Measurements from ENCODE around the gene DRC1.

DRC1 gene

DNA sequence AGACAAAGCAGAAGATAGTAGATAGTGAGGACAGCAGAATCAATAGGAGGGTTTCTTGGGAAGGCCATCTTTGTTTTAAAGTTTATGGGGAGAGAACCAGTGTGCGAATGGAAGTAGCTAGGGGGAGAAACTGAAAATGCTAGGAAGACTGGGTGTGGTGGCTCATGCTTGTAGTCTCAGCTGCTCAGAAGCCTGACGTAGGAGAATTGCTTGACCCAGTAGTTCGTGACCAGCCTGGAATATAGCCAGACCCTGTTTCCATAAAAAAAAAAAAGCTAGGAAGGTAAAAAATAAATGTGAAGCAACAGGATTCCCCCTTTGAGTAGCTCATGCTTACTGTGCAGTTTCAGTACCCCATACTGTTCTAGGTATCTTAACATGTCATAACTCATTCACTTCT lies 19.2 kb upstream of the DRC1 start:
- ATAC-seq, result no peak
- H3K4me3 Mint-ChIP-seq, result no peak overlapping the region
- H3K4me1 Mint-ChIP-seq, result peaks cover 15% of the 10 kb centered on the region
- no peak overlapping the region for H3K27ac Mint-ChIP-seq
- no peaks in the 10 kb centered on the region for H3K9me3 Mint-ChIP-seq
- no peaks in the 10 kb centered on the region for H3K27me3 Mint-ChIP-seq
- H3K36me3 Mint-ChIP-seq, result peaks cover 47% of the 10 kb centered on the region

DNA sequence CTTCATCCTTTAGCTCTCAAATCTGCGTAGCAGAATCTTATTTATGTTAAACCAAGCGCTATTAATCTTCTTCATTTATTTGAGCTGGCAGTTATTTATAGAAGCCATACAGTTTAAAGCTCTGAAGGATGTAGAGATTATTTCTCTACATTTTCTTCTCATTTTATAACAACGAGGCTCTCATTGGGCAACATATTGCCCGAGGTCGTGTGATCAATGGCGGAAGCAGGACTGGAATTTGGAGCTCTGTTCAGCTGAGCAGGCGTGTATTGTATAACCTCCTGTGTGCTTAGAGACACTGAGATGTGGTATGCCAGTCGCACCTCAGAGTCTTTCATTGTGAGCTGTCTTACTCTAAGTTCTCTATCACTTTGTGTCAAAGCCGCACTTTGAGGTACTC lies 17.5 kb upstream of the DRC1 start:
- Mint-ChIP-seq H3K9me3 (no peaks in the 10 kb centered on the region), H3K4me1 (peaks cover 10% of the 10 kb centered on the region), H3K27ac (no peak overlapping the region), H3K36me3 (peaks cover 33% of the 10 kb centered on the region), H3K4me3 (no peak overlapping the region), H3K27me3 (no peaks in the 10 kb centered on the region)
- no peak for ATAC-seq

DNA sequence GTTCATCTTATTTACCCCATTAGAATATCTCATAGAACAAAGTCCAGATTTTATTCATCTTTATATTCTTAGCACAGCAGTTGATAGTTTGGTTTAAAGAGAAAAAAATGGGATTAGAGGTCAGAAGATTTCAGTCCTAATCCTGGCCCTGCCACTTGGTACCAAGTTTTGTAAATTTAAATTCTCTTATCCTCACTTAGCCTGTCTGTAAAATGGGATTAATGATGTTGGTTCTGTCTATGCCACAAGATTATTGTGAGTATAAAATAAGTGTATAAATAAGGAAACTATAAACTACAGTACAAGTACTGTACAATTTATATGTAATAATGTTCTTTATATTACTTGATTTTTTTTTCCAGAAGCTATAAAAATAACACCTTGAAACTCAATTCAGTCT lies 17.1 kb upstream of the DRC1 start:
- H3K36me3 Mint-ChIP-seq, result peaks cover 33% of the 10 kb centered on the region
- H3K4me1 Mint-ChIP-seq, result peaks cover 10% of the 10 kb centered on the region
- H3K27me3 Mint-ChIP-seq, result no peaks in the 10 kb centered on the region
- ATAC-seq, result no peak
- H3K9me3 Mint-ChIP-seq, result no peaks in the 10 kb centered on the region
- no peak overlapping the region for H3K4me3 Mint-ChIP-seq
- no peak overlapping the region for H3K27ac Mint-ChIP-seq

DNA sequence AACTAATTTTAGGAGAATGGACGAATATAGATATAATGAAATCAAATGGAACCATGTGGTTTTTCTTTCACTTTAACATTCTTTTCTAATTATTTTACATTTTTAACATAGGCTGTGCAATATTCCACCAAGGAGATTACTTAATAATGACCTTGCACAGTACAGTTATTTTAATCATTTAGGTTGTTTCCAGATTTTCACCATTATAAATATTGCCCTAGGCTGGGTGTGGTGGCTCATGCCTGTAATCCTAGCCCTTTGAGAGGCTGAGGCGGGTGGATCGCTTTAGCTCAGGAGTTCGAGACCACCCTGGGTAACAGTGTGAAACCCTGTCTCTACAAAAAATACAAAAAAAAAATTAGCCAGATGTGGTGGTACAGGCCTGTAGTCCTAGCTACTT lies 14.5 kb upstream of the DRC1 start:
- Mint-ChIP-seq H3K4me1 (peaks cover 6% of the 10 kb centered on the region), H3K9me3 (no peaks in the 10 kb centered on the region), H3K27ac (no peak overlapping the region), H3K36me3 (peaks cover 29% of the 10 kb centered on the region), H3K27me3 (no peaks in the 10 kb centered on the region), H3K4me3 (no peak overlapping the region)
- no peak for ATAC-seq

DNA sequence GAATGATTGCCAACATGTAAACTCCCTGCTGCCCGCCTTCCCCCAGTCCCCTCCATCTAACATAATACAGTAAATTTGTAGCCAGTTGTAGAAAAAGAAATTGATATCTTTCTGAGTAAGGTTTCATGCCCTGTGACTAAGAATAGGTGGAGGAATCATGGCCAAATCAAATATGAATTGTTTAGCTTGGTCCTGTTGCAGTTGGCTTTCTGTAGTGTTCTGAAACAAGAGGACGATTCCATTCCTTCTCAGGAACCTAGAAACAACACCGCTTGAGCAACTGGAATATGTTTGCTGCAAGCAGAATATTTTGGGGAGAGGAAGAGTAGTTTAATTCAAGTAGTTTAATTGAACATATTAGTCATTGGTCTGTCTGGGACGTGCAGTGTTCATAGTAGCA lies 7.0 kb upstream of the DRC1 start:
- Mint-ChIP-seq H3K27me3 (no peaks in the 10 kb centered on the region), H3K36me3 (peaks cover 8% of the 10 kb centered on the region)
- ATAC-seq, result no peak

DNA sequence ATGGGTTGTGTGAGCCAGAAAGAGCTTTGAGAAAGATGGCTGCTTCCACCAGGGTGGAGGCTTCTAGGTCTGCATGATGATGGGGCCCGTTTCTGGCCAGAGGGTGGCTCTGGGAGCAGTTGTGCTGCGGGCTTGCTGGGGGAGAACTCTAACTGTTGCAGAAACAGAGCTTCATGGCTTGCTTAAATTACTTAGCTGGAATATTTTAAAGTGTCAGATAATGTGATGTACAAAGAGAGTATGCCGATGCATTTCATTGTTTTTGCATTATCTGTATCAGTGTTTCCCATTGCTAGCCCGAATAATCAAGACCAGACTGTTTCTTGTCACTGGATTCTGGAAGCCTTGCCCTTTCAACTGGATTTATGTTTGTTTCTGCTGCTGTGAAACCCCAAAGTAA lies 6.3 kb upstream of the DRC1 start:
- no peak overlapping the region for H3K27ac Mint-ChIP-seq
- H3K36me3 Mint-ChIP-seq, result peaks cover under 1% of the 10 kb centered on the region
- no peaks in the 10 kb centered on the region for H3K9me3 Mint-ChIP-seq
- no peak for ATAC-seq
- H3K4me1 Mint-ChIP-seq, result no peaks in the 10 kb centered on the region
- H3K4me3 Mint-ChIP-seq, result no peak overlapping the region
- no peaks in the 10 kb centered on the region for H3K27me3 Mint-ChIP-seq

More for the DNA sequence above, 7.0 kb upstream of the DRC1 start:
- H3K27ac Mint-ChIP-seq, result no peak overlapping the region
- H3K4me3 Mint-ChIP-seq, result no peak overlapping the region
- H3K4me1 Mint-ChIP-seq, result no peaks in the 10 kb centered on the region
- no peaks in the 10 kb centered on the region for H3K9me3 Mint-ChIP-seq

DNA sequence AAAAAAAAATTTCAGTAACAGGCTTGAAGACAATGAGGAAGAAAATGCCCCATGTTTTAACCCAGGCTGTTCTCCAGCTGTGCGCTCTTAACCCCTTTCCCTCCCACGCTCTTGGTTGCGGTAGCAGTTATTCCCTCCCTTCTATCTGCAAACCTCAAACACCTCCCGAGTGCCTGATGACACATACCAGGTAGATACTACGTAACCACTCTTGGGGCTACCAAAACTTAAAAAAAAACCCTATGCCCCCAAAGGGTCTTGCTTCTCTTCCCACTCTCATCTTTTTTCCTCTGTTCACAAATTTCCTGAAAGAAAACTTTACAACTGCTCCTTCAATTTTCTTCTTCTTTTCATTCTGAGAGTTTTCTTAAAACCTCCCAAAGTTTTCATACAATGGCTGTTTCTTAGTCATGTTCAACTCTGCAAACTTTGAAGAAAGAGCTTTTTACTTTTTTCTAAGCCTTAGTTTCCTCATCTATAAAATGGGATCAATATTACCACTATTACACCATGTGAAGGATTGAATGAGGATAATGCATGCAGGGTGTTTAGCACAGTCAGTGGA lies 4.9 kb upstream of the DRC1 start:
- no peak overlapping the region for H3K4me3 Mint-ChIP-seq

DNA sequence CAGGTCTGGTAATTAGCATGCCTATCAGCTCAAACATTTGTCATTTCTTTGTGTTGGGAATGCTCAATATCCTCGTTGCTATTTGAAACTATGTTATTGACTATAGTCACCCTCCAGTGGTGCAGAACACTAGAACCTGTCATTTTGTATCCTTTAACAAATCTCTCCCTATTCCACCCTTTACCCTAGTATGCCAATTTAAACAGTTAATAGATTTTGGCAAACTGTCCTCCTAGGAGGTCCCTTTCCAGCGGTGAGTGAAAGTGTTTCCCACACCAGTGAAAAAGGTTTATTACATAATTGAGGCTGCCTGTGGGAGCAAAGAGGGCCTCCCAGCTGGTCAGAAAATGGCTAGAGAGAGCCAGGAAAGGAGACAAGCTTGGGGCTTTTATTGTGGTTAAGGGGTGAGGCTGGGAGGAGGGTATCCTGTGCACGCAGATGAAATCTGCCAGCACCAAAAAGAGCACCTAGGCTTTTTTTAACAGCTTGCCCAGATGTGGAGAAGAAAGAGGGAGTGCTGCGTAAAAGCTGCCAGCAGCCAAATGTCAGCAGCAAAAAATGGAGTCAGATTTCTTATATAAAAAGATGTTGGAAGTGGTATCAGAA lies 1.8 kb upstream of the DRC1 start:
- Mint-ChIP-seq H3K4me1 (no peaks in the 10 kb centered on the region), H3K4me3 (no peak overlapping the region), H3K27ac (no peak overlapping the region), H3K9me3 (no peaks in the 10 kb centered on the region), H3K27me3 (peaks cover 2% of the 10 kb centered on the region), H3K36me3 (no peaks in the 10 kb centered on the region)
- ATAC-seq, result no peak

More for the DNA sequence above, 4.9 kb upstream of the DRC1 start:
- no peaks in the 10 kb centered on the region for H3K27me3 Mint-ChIP-seq
- H3K27ac Mint-ChIP-seq, result no peak overlapping the region
- H3K4me1 Mint-ChIP-seq, result no peaks in the 10 kb centered on the region
- H3K9me3 Mint-ChIP-seq, result no peaks in the 10 kb centered on the region
- no peak for ATAC-seq
- H3K36me3 Mint-ChIP-seq, result no peaks in the 10 kb centered on the region

DNA sequence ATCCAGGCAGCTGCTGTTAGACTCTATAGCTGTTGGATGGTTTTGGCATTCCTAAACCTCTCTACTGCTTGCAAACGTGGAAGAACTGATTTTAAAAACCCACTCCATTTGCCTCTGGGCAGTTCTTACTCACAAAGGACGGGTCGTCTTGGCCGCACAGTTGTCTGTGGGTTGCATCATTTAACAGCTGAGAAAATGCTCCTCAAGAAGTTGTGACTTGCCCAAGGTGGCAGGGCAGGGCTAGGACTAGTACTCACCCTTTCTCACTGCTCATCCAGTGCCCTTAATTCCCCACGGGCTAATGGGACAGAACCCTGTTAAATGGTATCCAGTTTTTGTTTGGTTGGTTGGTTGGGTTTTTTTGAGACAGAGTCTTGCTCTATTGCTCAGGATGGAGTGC lies 997 bp upstream of the DRC1 start:
- H3K4me3 Mint-ChIP-seq, result no peak overlapping the region
- no peaks in the 10 kb centered on the region for H3K4me1 Mint-ChIP-seq
- no peaks in the 10 kb centered on the region for H3K36me3 Mint-ChIP-seq
- H3K27ac Mint-ChIP-seq, result no peak overlapping the region
- peaks cover 10% of the 10 kb centered on the region for H3K27me3 Mint-ChIP-seq
- ATAC-seq, result no peak
- H3K9me3 Mint-ChIP-seq, result no peaks in the 10 kb centered on the region

DNA sequence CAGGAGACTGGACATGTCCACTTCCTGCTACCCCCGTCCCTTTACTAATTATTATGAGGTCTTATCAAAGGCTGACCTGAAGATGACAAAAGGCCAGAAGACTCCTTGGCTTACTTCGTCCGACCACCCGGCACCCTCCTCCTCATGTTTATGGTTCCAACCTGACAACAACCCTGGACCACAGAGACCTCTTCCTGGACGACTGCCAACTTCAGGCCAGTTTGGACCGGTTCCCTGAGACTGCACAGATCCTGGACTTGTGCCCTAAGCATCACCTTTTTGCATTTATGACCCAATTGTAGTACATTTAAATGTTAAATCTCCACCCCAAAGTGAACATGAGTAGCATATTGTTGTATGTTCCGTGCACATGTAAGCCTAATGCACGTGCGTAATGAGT lies 5.8 kb downstream of the DRC1 start:
- no peak for ATAC-seq
- no peaks in the 10 kb centered on the region for H3K9me3 Mint-ChIP-seq

DNA sequence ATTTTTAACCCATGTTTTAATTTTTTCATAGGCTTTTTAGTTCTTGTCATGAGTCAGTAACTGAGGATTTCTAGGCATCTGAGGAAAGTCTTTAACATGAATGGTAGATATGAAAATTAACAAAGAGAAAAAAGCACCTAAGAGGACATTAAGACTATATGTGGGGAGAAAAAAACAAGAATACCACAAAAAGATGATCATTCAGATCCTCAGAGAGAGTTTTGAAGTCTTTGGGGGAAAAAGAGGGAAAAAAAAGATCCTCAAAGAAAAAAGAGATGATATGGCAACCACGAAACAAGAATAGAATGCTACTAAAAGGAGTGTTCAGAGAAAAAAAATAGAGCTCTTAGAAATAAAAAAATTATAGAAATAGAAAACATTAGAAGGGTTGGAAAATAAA lies 8.1 kb downstream of the DRC1 start:
- Mint-ChIP-seq H3K4me1 (peaks cover 8% of the 10 kb centered on the region), H3K36me3 (no peaks in the 10 kb centered on the region), H3K9me3 (no peaks in the 10 kb centered on the region), H3K4me3 (no peak overlapping the region), H3K27ac (no peak overlapping the region), H3K27me3 (peaks cover 28% of the 10 kb centered on the region)
- no peak for ATAC-seq

More for the DNA sequence above, 5.8 kb downstream of the DRC1 start:
- Mint-ChIP-seq H3K27me3 (peaks cover 29% of the 10 kb centered on the region), H3K36me3 (no peaks in the 10 kb centered on the region), H3K4me3 (no peak overlapping the region), H3K4me1 (peaks cover 8% of the 10 kb centered on the region), H3K27ac (no peak overlapping the region)

DNA sequence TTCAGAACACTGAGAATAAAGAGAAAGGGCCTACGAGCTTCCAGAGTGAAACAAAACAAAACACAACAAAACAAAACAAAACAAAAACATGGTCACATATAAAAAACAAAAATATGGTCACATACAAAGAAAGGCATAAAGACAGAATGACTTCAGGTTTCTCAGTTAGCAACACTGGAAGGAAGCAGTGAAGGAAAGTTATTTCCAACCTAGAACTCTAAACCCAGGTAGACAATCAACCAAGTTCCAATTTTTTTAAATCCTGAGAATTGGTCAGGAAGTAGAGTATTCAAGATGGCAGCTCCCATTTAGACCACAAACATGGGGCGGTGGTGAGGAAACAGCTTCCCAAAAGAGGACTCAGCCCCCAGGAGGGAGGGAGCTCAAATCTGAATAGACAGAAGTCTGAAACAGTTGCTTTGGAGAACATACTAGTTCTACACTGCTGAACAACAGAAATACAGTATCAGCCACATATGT lies 9.1 kb downstream of the DRC1 start:
- H3K4me3 Mint-ChIP-seq, result no peak overlapping the region
- H3K36me3 Mint-ChIP-seq, result no peaks in the 10 kb centered on the region
- no peaks in the 10 kb centered on the region for H3K9me3 Mint-ChIP-seq
- peaks cover 19% of the 10 kb centered on the region for H3K27me3 Mint-ChIP-seq
- H3K4me1 Mint-ChIP-seq, result peaks cover 8% of the 10 kb centered on the region
- H3K27ac Mint-ChIP-seq, result no peak overlapping the region
- no peak for ATAC-seq

DNA sequence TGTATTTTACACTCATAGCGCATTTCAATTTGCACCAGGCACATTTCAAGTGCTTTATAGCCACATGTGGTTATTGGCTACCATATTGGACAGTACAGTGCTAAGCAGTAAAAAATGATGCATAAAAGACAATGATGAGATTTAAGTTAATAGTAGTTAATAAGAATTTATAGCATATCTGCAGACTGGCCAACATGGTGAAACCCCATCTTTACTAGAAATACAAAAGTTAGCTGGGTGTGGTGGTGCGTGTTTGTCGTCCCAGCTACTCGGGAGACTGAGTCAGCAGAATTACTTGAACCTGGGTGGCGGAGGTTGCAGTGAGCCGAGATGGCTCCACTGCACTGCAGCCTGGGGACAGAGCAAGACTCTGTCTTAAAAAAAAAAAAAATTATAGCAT lies 9.7 kb downstream of the DRC1 start:
- no peak overlapping the region for H3K4me3 Mint-ChIP-seq
- ATAC-seq, result no peak
- peaks cover 20% of the 10 kb centered on the region for H3K27me3 Mint-ChIP-seq
- H3K36me3 Mint-ChIP-seq, result no peaks in the 10 kb centered on the region
- H3K9me3 Mint-ChIP-seq, result no peaks in the 10 kb centered on the region
- H3K27ac Mint-ChIP-seq, result peak overlapping the region; percentile 46
- H3K4me1 Mint-ChIP-seq, result peaks cover 8% of the 10 kb centered on the region

DNA sequence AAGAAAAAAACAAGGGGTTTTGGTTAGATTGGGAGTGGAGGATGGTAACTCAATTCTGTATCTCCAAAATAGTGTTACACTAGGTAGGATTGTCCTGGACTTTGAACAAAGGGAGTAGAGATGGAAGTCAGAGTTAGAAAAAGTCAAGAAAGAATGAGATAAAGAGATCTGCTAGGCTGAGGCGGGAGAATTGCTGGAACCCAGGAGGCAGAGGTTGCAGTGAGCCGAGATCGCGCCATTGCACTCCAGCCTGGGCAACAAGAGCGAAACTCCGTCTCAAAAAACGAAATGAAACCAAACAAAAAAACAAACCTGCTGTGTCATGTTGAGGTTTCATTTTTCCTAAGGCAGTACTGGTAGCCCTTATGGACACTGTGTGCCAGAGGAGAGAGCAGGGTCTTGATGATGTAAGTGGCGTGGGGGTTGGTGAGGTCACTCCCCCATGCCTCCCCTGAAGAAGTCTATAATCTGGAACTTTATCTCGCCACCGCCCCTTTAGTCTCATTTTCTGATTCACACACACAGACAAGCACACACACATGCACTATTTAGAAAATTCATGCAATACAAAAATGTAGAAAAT lies 10.5 kb downstream of the DRC1 start:
- H3K9me3 Mint-ChIP-seq, result no peaks in the 10 kb centered on the region
- no peaks in the 10 kb centered on the region for H3K36me3 Mint-ChIP-seq
- peak overlapping the region; percentile 46 for H3K27ac Mint-ChIP-seq
- H3K4me3 Mint-ChIP-seq, result peak overlapping the region; percentile 69
- H3K4me1 Mint-ChIP-seq, result peaks cover 8% of the 10 kb centered on the region
- H3K27me3 Mint-ChIP-seq, result peaks cover 21% of the 10 kb centered on the region
- ATAC-seq, result peak; percentile 56

DNA sequence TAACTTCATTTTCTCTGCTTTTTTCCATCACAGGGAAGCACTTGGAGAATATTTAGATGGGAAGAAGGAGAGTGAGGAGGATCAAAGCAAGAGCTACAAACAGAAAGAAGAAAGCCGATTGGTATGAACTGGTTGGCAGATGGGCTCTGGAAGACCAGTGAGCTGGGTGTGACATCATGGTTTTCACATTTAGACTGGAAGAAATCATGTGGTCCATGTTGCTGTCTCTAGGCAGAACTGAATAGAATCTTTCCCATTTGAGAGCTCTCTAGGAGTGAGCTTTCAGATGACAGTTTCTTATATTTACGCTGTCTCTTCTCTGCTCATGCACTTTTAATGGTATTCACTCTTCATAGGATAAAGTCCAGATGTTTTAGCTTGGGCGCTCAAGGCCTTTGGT lies 12.6 kb downstream of the DRC1 start:
- Mint-ChIP-seq H3K9me3 (no peaks in the 10 kb centered on the region), H3K27ac (no peak overlapping the region), H3K27me3 (peaks cover 7% of the 10 kb centered on the region), H3K4me1 (peaks cover 8% of the 10 kb centered on the region), H3K4me3 (no peak overlapping the region), H3K36me3 (no peaks in the 10 kb centered on the region)
- ATAC-seq, result no peak

DNA sequence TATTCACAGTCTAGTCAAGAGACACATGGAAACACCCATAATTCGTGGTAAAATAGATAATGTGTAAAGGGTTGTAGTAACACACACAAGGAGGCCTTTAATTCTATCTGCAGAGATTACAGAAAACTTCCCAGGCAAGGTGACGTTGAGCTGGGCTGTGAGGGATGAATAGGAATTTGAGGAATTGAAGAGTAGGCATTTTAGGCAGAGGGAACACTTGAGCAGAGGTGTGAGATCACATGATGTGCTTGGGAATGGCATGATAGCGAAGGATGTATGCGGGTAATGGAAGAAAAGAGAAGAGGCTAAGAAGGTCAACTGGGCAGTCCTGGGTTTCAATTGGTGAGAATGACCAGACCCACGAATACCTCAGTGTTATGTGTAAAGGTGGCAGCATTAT lies 20.2 kb downstream of the DRC1 start:
- peaks cover under 1% of the 10 kb centered on the region for H3K27me3 Mint-ChIP-seq
- H3K36me3 Mint-ChIP-seq, result no peaks in the 10 kb centered on the region
- H3K4me1 Mint-ChIP-seq, result no peaks in the 10 kb centered on the region
- no peak overlapping the region for H3K27ac Mint-ChIP-seq
- H3K4me3 Mint-ChIP-seq, result no peak overlapping the region
- ATAC-seq, result no peak
- no peaks in the 10 kb centered on the region for H3K9me3 Mint-ChIP-seq
